Omental fat pad (tissue), 4 donors: ENCODE data around the gene ACTRT3. TPM values are rescaled to one million over a fixed set of nuclear protein-coding genes. Genes with fewer than 3 reads are reported as not detected.

Experiments
- ATAC-seq: fragments of 150-250 bp; one replicate; pipeline ENCODE4 v1.9.1; 2016; ENCODE audit warnings: mild to moderate bottlenecking, moderate library complexity; ENCODE audit not compliant: low FRiP score
- DNase-seq: peaks from one replicate; pipeline ENCODE4 v3.0.0-alpha.2; 2019; ENCODE audit warnings: low spot score
- total RNA-seq, 4 donors: library from RNA; depleted of rRNA; stranded (reverse); fragments of >200 nt; gene quantifications; one replicate each; pipeline ENCODE4 v1.1.0, GENCODE V29; 2016
- TF ChIP-seq, protein P1 (sequence below), 3 donors: fragments of 450-650 bp; IDR thresholded peaks; one replicate each; pipeline ENCODE4 v1.5.1; 2016 to 2017; ENCODE audit warnings: antibody characterized with exemption in 3 of 3, mild to moderate bottlenecking in 3 of 3, moderate library complexity in 2 of 3

Gene ACTRT3
- 1 to 10 TPM; 2.3 to 4.8 (median 2.8) TPM for total RNA-seq

DNA sequence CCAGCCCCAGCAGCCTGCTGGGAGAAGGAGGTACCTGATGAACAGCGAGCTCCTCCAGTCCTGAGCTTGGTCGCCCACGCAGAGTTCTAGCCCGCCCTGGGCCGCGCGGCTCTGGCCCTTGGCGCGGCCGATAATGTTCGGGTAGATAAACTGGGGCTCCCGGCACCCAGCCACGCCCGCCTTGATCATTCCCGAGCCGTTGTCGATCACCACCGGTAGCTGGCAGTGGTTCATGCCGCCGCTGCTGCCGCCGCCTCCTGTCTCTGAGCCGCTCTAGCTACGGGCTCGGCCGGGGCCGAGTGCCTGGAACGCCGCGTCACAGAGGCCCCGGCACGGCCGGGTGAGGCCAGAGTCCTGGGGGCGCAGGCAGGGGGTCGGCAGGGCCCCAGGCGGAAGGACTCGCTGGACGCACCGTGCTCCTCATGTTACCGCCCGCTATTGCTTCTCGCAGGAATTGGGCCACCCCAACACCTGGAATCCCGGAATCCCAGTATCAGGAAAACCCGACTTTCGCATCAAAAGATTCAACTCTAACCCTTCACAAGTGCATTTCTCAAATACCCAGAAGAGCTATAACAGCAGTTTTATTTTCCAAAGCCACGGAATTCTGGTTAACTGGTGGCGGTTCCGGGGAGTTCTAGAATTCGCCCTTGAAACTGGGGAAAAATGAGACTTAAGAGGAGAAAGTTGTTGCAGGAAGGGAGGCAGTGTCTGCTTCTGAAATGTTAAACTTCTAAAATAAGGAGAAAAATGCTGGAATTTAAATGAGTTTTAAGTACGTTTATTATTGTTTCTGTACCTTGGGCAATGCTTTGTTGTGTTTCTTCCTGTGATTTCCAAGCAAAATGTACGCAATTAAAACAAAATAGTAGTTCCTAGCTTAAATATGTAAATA is at the start of gene ACTRT3:
Gene ACTRT3 (minus strand): TSS at position 275 of the 895 bp plus-strand sequence. CDS start 41 bp downstream, at position 234.
- ATAC-seq (peak; percentile 5), DNase-seq (no peak)
- TF ChIP-seq, protein P1, sequence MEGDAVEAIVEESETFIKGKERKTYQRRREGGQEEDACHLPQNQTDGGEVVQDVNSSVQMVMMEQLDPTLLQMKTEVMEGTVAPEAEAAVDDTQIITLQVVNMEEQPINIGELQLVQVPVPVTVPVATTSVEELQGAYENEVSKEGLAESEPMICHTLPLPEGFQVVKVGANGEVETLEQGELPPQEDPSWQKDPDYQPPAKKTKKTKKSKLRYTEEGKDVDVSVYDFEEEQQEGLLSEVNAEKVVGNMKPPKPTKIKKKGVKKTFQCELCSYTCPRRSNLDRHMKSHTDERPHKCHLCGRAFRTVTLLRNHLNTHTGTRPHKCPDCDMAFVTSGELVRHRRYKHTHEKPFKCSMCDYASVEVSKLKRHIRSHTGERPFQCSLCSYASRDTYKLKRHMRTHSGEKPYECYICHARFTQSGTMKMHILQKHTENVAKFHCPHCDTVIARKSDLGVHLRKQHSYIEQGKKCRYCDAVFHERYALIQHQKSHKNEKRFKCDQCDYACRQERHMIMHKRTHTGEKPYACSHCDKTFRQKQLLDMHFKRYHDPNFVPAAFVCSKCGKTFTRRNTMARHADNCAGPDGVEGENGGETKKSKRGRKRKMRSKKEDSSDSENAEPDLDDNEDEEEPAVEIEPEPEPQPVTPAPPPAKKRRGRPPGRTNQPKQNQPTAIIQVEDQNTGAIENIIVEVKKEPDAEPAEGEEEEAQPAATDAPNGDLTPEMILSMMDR (IDR thresholded peaks at IDR 0.05): no peak

DNA sequence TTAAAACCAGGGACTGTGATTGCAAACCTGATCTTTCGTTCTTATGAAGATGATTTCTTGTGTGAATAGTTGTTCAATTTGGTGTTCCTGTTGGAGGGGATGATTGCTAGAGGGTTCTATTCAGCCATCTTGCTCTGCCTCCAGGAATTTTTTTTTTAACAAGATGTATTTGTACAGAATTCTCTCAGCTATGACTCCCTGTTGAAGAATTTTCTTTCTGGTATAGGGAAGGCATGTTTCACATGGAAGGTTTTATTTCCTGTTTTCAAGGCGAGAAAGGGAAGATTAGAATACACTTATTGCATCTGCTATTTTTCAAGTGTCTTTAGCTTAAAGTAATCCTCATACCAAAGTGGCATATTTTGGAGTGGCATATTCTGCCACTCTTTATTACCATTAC is 49.0 kb upstream of the ACTRT3 start:
- DNase-seq: no peak
- TF ChIP-seq, protein P1 (IDR thresholded peaks at IDR 0.05): no peak
- ATAC-seq: no peak

DNA sequence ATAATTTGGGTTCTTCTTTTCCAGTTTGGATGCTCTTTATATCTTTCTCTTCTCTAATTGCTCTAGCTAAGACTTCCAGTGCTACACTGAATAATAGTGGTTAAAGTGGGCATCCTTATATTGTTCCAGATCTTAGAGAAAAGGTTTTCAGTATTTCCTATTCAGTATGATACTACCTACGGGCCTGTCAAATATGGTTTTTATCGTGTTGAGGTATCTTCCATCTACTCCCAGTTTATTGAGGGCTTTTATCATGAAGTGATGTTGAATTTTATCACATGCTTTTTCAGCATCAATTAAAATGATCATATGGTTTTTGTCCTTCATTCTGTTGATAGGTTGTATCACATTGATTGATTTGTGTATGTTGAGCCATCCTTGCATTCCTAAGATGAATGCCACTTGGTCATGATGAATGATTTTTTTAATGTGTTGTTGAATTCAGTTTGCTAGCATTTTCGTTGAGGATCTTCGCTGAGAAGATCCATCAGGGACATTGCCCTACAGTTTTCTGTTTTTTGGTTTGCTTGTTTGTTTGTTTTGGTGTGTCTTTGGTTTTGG is 46.3 kb upstream of the ACTRT3 start:
- TF ChIP-seq, protein P1 (IDR thresholded peaks at IDR 0.05): no peak
- DNase-seq (no peak), ATAC-seq (no peak)

DNA sequence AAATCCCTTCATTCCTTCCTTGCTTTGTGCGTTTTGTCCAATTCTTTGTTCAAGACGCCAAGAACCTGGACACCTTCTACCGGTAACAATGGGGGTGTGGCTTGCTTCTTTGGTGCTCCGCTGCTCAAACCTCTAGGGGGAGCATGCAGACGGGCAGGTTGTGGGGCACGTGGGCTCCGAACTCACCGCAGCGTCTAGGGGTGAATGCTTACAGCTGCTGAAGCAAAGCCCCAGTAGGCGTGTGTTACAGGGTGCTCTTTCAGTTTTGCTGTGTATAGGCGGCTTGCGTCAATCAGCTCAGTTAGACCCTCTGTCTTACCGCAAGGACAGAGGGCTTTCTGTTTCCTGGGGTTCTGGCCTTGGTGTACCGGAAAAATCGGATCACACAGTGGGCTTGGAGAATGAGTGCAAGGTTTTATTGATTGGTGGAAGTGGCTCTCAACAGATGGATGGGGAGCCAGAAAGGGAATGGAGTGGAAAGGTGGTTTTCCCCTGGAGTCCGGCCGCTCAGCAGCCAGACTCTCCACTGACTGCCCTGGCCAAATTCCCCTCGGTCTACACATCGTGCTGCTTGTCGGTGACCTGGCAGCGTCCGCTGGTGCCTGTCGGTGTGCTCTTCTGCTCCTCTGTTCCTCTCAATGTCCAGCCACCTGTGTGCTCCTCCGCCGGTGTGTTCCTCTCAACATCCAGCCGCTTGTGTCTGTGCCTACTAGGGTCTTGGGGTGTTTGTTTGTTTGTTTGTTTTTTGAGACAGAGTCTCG is 44.6 kb upstream of the ACTRT3 start:
- TF ChIP-seq, protein P1 (IDR thresholded peaks at IDR 0.05): no peak
- ATAC-seq (no peak), DNase-seq (no peak)

DNA sequence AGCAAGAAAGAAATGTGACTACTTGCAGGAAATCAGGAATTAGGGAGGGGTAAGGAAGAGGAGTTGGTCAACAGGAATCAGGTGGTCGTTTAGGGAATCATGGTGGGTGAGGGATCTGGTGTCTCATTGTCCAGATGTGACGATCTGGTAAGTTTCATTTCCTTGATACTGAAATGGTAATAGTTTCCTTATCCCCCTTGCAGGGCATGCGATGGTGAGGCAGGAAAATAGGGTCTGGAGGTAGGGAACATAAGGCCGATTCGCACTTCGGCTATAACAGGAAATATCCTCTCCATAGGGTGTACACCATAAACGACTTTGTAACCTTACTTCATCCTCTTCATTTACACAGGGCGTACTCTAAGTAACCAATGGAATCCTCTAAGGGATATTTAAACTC is 43.9 kb upstream of the ACTRT3 start:
- ATAC-seq: no peak

More for the DNA sequence above, 43.9 kb upstream of the ACTRT3 start:
- no peak for DNase-seq
- TF ChIP-seq, protein P1 (IDR thresholded peaks at IDR 0.05): no peak
